ENCODE results near the gene TPMT.

Gene TPMT

GRCh38 chr6:18107061-18107460 lies 47.8 kb downstream of the TPMT start:
- DNase-seq: no peak

- DNase-seq: no peak
Measured at GRCh38 chr6:18102783-18103509, 51.9 kb downstream of the TPMT start.

- no peak for DNase-seq
Measured at GRCh38 chr6:18101873-18102272, 53.0 kb downstream of the TPMT start.

DNA sequence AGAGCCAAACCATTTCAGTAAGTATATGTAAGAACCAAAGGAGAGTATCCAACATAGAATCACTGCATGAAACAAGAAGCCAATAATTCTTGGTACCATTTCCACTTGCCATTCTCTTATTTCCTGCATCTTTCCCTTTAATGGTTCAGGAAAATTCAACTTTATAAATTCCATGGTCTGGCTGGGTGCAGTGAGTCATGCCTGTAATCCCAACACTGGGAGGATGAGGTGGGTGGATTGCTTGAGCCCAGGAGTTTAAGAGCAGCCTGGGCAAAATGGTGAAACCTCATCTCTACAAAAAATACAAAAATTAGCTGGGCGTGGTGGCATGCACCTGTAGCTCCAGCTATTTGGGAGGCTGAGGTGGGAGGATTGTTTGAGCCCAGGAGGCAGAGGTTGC lies 53.6 kb downstream of the TPMT start:
- no peak for DNase-seq

GRCh38 chr6:18100296-18100695 lies 54.6 kb downstream of the TPMT start:
- DNase-seq: peak; percentile 40

DNA sequence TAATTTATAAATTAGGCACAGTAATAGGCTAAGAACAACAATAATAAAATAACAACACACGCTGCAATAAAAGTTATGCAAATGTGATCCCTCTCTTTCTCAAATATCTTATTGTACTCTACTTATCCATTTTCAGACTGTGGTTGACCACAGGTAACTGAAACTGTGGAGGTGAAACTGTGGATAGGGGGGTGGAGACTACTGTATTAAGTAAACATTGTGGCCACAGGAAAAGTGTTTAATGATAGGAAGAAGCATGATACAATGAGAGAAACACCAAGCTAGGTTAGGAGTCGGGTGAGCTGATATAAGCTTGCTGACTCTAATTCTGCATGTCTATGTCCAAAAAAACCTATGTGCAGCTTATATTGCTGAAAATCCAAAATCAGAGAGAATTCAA lies 55.4 kb downstream of the TPMT start:
- DNase-seq: peak; percentile 14

DNA sequence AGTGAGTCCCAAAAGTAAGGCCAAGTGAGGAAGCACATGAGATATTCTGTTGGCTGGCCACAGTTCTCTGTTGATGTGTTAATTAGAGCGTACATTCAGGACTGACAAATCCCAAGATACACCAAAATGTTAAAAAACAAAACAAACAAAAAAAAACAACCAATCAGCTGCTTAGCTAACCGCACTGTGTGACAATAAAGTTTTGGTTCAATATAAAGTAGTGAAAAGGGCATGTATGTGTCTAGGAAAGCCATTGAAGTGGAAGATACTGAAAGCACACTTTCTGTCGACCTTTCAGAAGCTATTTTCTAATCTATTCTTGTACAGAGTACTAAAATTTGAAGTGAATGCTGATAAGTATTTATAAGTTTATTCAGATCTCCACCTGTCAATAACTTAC lies 58.5 kb downstream of the TPMT start:
- DNase-seq: no peak

GRCh38 chr6:18091382-18091781 lies 63.5 kb downstream of the TPMT start:
- no peak for DNase-seq

DNA sequence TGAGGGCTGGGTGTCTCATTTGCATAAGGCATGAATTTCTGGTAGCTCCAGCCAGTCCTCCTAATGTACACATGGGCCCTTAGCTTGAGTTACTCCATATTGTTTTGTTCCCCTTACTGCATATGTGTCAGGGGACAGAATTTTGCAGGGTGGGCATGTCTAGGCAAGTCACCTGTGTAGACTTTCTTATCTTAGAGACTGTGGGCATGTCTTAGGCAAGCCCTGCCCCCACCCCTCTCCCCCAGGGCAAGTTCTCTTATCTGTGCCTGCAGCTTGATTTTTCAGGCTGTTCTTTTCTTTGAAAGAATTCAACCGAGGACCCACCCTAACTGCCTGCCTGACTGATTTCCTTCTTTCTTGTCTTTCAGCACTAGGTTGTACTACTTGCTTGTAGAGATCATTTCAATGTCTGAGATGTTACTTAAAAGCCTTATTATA lies 64.5 kb downstream of the TPMT start:
- no peak for DNase-seq

DNA sequence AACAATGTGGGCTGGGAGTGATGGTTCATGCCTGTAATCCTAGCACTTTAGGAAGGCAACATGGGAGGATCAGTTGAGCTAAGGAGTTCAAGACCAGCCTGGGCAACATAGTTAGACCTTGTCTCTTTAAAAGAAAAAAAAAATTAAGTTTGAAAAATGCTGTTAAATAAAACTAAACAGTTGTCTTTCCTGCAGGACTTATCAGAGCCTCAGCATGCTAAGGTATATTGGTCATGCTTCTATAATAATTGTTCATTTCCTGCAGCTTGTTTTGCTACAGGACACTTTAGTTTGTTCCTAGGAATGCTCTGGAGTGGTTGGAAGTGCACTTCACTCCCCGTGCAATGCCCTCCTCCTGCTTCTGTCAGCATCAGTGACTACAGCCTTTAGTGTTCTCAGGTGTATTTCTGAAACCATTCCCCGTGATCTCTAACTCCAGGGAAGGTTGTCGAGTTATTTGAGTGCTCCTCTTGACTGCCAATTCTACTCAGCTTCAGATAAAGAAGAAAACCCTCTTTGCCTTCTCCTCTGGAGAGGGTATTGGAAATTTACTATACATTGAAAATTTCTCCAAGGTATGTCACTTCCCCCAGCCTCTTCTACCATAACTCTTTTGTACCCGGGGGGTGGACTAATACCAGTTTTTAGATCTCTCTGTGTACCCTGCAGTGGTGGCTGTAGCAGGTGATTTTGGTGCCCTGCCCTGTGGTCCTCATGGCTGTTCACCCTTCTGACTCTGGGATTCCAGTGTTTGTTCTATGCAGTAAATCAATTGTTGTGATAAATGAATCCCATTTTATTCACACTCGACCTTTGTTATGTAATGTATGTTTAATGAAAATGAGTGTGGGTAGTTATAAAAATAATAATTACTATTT lies 66.2 kb downstream of the TPMT start:
- peak; percentile 83 for DNase-seq

DNA sequence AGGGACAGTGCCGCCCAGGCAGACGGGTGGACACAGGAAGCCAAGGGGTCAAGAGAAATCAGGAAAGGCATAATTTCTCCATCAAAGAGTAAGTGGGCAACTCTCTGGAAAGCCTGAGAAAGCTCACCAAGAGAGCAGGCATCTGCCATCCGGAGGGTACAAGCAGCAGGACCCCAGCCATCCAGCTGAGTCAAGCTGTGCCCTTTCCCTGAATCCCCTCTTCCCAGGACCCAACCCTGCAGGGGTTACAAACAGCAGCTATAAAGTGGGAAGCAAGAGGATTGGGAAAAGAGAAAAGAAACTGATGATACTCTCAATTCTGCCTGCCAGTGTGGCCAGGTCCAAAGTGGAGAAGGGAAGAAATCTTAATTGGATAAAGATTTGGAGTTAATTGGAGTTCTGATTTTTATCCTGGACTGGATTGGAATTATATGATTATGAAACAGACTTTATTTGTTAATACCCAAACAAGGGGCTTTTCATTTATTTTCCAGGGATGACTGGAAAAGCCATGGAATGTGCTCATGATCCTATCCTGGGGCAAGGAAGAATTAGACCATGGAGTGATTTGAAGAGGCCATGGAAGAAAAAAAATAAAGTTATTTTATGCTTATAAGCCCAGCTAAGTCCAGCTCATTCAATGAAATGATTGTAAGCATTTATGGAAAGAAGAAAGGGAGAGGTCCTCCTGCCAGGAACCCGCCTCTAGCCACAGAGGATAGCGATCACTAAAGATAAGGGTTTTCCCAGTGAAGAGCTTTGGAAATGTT lies 67.3 kb downstream of the TPMT start:
- DNase-seq: no peak

DNA sequence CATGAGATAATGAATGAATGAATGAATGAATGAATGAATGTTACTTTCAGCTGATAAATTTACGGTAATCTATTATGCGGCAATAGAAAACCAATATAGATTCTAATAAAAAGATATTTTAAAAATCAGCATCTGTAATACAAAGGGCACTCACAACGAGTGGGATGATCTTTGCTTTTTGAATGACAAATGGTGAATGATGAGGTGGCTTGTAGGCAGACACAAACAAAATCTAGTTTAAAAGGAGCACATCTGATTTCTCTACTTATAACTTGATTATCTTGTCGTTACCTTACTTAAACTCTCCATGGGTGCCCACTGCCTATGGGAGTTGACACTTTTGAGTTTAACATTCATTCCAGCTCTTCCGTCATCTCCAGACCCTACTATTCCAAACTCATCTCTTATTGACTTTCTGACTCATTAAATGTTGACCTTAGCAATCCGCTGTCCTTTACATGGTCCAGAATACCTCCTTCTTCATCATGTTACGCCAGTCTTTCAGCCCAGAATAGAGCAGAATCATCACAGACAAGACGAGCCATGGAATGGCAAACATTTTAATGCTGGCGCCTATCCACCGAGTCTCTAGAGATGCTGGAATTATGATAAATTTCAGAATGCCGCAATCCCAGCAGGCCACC lies 73.7 kb downstream of the TPMT start:
- no peak for DNase-seq

DNA sequence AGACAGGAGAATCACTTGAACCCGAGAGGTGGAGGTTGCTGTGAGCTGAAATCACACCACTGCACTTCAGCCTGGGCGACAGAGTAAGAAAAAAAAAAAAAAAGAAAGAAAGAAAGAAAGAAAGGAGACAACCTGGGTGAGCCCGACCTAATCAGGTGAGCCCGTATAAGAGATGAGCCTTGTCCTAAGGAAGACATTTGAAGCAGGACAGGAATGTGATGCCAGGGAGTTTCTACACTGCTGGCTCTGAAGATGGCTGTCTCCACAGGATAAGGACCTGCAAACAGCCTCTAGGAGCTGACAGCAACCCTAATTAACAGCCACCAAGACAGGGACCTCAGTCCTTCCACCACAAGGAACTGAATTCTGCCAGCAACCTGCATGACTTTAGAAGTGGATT lies 74.3 kb downstream of the TPMT start:
- DNase-seq: no peak

- DNase-seq: no peak
Measured at GRCh38 chr6:18078866-18079265, 76.0 kb downstream of the TPMT start.

Measured in DMS79 (cell line).